Measurements from ENCODE around the gene KLHL6. TPM values are rescaled to one million over a fixed set of nuclear protein-coding genes. Genes with fewer than 3 reads are reported as not detected.

The KLHL6 gene
- total RNA-seq = 10 to 100 TPM; 26.6 to 26.8 TPM

GRCh38 chr3:183555541-183556081 is at the start of gene KLHL6:
Gene KLHL6 (minus strand): TSS chr3:183555706. CDS start chr3:183555653, 53 bp downstream.
- Mint-ChIP-seq H3K36me3 (peaks cover 30% of the 10 kb centered on the region), H3K9me3 (no peaks in the 10 kb centered on the region), H3K4me1 (peaks cover 38% of the 10 kb centered on the region), H3K27me3 (no peaks in the 10 kb centered on the region), H3K4me3 (peak within 1 kb of the TSS; percentile 99), H3K27ac (peak within 1 kb of the TSS; percentile 99)
- peak; percentile 78 for DNase-seq

GRCh38 chr3:183597959-183598358 is 42.5 kb upstream of the KLHL6 start:
- H3K4me3 Mint-ChIP-seq = no peak overlapping the region
- DNase-seq = no peak
- no peak overlapping the region for H3K27ac Mint-ChIP-seq
- peaks cover 14% of the 10 kb centered on the region for H3K9me3 Mint-ChIP-seq
- H3K36me3 Mint-ChIP-seq = peaks cover 7% of the 10 kb centered on the region
- H3K4me1 Mint-ChIP-seq = no peaks in the 10 kb centered on the region
- no peaks in the 10 kb centered on the region for H3K27me3 Mint-ChIP-seq

- peaks cover 7% of the 10 kb centered on the region for H3K36me3 Mint-ChIP-seq
- DNase-seq = no peak
- no peak overlapping the region for H3K27ac Mint-ChIP-seq
- H3K4me3 Mint-ChIP-seq = no peak overlapping the region
- H3K4me1 Mint-ChIP-seq = peaks cover 7% of the 10 kb centered on the region
- H3K27me3 Mint-ChIP-seq = no peaks in the 10 kb centered on the region
- H3K9me3 Mint-ChIP-seq = peaks cover 14% of the 10 kb centered on the region
Observed at GRCh38 chr3:183594636-183595035, 39.1 kb upstream of the KLHL6 start.

GRCh38 chr3:183592821-183593220 is 37.3 kb upstream of the KLHL6 start:
- Mint-ChIP-seq H3K36me3 (no peaks in the 10 kb centered on the region), H3K4me1 (peaks cover 7% of the 10 kb centered on the region), H3K27ac (no peak overlapping the region), H3K4me3 (no peak overlapping the region), H3K9me3 (peaks cover 6% of the 10 kb centered on the region), H3K27me3 (no peaks in the 10 kb centered on the region)
- no peak for DNase-seq

GRCh38 chr3:183591881-183592521 is 36.5 kb upstream of the KLHL6 start:
- peak overlapping the region; percentile 26 for H3K27ac Mint-ChIP-seq
- H3K4me3 Mint-ChIP-seq = peak overlapping the region; percentile 16

GRCh38 chr3:183590442-183590841 is 34.9 kb upstream of the KLHL6 start:
- Mint-ChIP-seq H3K4me3 (no peak overlapping the region), H3K27me3 (no peaks in the 10 kb centered on the region)

More at GRCh38 chr3:183591881-183592521, 36.5 kb upstream of the KLHL6 start:
- Mint-ChIP-seq H3K27me3 (no peaks in the 10 kb centered on the region), H3K4me1 (peaks cover 12% of the 10 kb centered on the region), H3K9me3 (peaks cover 4% of the 10 kb centered on the region), H3K36me3 (no peaks in the 10 kb centered on the region)
- no peak for DNase-seq

GRCh38 chr3:183587336-183587735 is 31.8 kb upstream of the KLHL6 start:
- DNase-seq = no peak
- Mint-ChIP-seq H3K4me1 (peaks cover 19% of the 10 kb centered on the region), H3K9me3 (no peaks in the 10 kb centered on the region), H3K4me3 (no peak overlapping the region), H3K36me3 (no peaks in the 10 kb centered on the region), H3K27me3 (no peaks in the 10 kb centered on the region), H3K27ac (peak overlapping the region; percentile 59)

More at GRCh38 chr3:183590442-183590841, 34.9 kb upstream of the KLHL6 start:
- Mint-ChIP-seq H3K27ac (peak overlapping the region; percentile 43), H3K36me3 (no peaks in the 10 kb centered on the region), H3K9me3 (no peaks in the 10 kb centered on the region), H3K4me1 (peaks cover 19% of the 10 kb centered on the region)
- no peak for DNase-seq

GRCh38 chr3:183586477-183586876 is 31.0 kb upstream of the KLHL6 start:
- Mint-ChIP-seq H3K9me3 (no peaks in the 10 kb centered on the region), H3K36me3 (no peaks in the 10 kb centered on the region), H3K27me3 (peaks cover 1% of the 10 kb centered on the region), H3K4me1 (peaks cover 12% of the 10 kb centered on the region), H3K4me3 (no peak overlapping the region), H3K27ac (no peak overlapping the region)
- no peak for DNase-seq

- no peaks in the 10 kb centered on the region for H3K36me3 Mint-ChIP-seq
- DNase-seq = no peak
- H3K9me3 Mint-ChIP-seq = no peaks in the 10 kb centered on the region
- H3K4me3 Mint-ChIP-seq = no peak overlapping the region
- peaks cover 4% of the 10 kb centered on the region for H3K27me3 Mint-ChIP-seq
- no peak overlapping the region for H3K27ac Mint-ChIP-seq
- peaks cover 12% of the 10 kb centered on the region for H3K4me1 Mint-ChIP-seq
Observed at GRCh38 chr3:183584914-183585280, 29.4 kb upstream of the KLHL6 start.

- Mint-ChIP-seq H3K27ac (no peak overlapping the region), H3K9me3 (no peaks in the 10 kb centered on the region)
Observed at GRCh38 chr3:183584246-183584913, 28.9 kb upstream of the KLHL6 start.

GRCh38 chr3:183583331-183584245 is 28.1 kb upstream of the KLHL6 start:
- no peak for DNase-seq
- Mint-ChIP-seq H3K9me3 (no peaks in the 10 kb centered on the region), H3K4me1 (peaks cover 12% of the 10 kb centered on the region), H3K4me3 (no peak overlapping the region), H3K27me3 (peaks cover 4% of the 10 kb centered on the region), H3K27ac (no peak overlapping the region), H3K36me3 (no peaks in the 10 kb centered on the region)

More at GRCh38 chr3:183584246-183584913, 28.9 kb upstream of the KLHL6 start:
- no peak for DNase-seq
- Mint-ChIP-seq H3K4me3 (no peak overlapping the region), H3K4me1 (peaks cover 12% of the 10 kb centered on the region), H3K27me3 (peaks cover 4% of the 10 kb centered on the region), H3K36me3 (no peaks in the 10 kb centered on the region)

GRCh38 chr3:183582161-183582560 is 26.7 kb upstream of the KLHL6 start:
- no peak overlapping the region for H3K27ac Mint-ChIP-seq
- DNase-seq = no peak
- H3K4me3 Mint-ChIP-seq = no peak overlapping the region
- H3K36me3 Mint-ChIP-seq = no peaks in the 10 kb centered on the region
- peaks cover 9% of the 10 kb centered on the region for H3K4me1 Mint-ChIP-seq
- H3K27me3 Mint-ChIP-seq = peaks cover 4% of the 10 kb centered on the region
- no peaks in the 10 kb centered on the region for H3K9me3 Mint-ChIP-seq

- Mint-ChIP-seq H3K4me1 (peaks cover 4% of the 10 kb centered on the region), H3K4me3 (no peak overlapping the region), H3K27me3 (peaks cover 4% of the 10 kb centered on the region), H3K36me3 (no peaks in the 10 kb centered on the region), H3K27ac (no peak overlapping the region), H3K9me3 (no peaks in the 10 kb centered on the region)
- no peak for DNase-seq
Observed at GRCh38 chr3:183581496-183582155, 26.1 kb upstream of the KLHL6 start.
